HuH-7 (cell line): ENCODE measurements around the gene IER5L.

Source experiments
- DNase-seq: peaks from one replicate; pipeline ENCODE4 v3.0.0; 2011; ENCODE audit warnings: low spot score

IER5L gene

GRCh38 chr9:129177791-129178567, at the start of gene IER5L:
TSS of gene IER5L (minus strand) at chr9:129178261. CDS start at chr9:129178052, 209 bp downstream.
- DNase-seq, result peak; percentile 99

DNA sequence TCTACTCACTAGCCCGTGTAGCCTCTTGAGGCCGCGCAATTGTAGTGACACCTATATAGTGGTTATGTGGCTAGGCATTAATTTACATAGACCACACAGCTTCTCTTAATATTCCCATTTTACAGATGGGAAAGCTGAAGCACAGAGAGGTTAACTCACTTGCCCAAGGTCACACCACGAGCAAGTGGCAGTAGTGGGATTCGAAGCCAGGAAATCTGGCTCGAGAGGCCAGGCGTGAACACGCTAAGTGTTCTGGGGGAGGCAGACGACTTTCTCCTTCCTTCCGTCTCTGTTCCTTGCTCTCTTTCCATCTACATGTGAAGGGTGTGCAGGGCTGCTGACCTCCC, 49.8 kb upstream of the IER5L start:
- no peak for DNase-seq

DNA sequence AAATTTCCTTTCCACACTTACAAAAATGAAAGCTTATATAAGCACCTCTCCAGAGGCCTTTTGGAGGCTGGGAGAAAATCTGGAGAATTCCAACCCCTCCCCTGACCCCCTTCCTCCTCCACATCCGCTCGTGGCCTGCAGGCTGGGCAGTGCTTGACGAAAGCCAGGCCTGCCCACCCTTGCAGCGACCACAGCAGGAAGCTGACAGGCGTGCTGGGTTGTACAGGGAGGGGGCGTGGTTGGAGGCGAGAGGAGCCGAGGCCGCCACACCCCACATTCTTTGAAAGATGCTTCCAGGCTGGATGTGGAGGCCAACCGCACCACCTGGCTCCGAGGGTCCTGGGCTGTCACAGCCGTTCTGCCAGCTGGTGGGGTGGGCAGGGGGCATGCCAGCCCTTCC, 47.8 kb upstream of the IER5L start:
- DNase-seq, result no peak

GRCh38 chr9:129225490-129225778, 47.4 kb upstream of the IER5L start:
- DNase-seq, result no peak

GRCh38 chr9:129224618-129225489, 46.8 kb upstream of the IER5L start:
- DNase-seq, result no peak

DNA sequence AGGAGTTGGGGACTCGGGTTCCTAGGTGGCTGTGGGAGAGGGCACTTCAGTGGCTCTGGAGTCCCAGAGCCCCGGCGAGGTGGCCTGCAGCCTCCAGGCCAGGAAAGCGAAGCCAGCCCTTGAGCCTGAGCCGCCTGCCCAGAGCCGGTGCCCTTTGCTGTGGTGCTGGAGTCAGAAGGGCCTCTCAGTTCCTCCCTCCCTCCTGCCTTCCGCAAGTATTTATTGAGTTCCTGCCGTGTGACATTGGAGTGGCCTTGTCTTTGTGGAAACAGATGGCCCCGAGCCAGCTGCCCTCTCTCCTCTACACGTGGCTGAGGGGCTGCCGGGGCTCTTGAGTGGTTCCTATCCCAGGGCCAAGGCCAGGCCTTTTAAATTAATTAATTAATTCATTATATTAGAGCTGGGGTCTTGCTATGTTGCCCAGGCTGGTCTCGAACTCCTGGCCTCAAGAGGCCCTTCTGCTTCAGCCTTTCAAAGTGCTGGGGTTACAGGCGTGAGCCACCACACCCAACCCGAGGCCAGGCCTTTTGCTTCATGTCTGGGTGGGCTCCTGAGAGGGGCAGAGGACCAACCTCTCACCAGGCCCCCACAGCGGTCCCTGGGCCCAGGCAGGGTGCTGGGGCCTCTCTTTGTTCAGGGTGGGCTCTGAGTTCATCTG, 45.6 kb upstream of the IER5L start:
- no peak for DNase-seq

DNA sequence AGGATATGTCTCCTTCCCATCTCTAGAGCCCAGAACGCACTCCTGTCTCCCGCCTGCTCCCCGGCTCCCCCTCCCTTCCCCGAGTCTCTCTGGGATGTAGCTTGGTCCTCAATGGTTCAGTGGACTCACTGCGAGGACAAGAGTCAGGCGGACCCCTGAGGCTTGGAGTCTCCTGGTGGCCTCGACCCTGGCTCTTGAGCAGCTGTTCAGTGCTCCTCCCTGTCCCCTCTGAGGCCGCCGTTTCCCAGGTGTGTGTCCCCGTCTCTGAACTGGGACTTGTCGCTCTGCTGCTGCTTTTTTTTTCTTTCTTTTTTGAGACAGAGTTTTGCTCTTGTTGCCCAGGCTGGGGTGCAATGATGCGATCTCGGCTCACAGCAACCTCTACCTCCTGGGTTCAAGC, 44.8 kb upstream of the IER5L start:
- DNase-seq, result no peak

- DNase-seq, result no peak
Measured at GRCh38 chr9:129221979-129222635, 44.0 kb upstream of the IER5L start.

DNA sequence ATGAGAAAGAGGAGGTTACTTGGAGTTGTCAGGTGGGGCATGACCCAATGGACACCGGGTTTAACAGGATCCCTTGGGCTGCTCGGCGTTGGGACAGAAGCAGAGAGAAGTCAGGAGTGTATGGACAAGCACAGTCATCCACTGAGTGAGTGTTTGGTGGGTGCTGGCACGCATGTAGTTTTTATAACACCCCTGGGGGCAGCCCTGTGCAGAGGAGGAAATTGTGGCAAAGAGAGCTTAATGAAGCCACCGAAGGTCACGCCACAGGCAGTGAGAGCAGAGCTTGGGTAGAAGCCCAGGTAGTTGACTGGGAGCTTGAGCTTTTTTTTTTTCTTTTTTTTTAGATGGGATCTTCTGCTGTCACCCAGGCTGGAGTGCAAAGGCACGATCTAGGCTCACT, 43.2 kb upstream of the IER5L start:
- no peak for DNase-seq

DNA sequence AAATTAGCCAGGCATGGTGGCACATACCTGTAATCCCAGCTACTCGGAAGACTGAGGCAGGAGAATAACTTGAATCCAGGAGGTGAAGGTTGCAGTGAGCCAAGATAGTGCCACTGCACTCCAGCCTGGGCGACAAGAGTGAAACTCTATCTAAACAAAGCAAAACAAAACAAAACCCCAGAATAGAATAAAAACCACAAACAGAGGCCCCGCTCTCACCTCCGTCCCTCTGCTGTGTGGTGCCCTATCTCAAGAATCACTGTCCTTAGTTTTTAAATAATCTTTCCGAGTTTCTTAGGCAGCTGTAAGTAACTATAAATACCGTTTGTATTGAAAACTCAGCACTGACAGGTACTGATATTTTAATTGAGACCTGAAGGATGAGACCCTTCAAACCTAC, 42.7 kb upstream of the IER5L start:
- DNase-seq, result no peak

DNA sequence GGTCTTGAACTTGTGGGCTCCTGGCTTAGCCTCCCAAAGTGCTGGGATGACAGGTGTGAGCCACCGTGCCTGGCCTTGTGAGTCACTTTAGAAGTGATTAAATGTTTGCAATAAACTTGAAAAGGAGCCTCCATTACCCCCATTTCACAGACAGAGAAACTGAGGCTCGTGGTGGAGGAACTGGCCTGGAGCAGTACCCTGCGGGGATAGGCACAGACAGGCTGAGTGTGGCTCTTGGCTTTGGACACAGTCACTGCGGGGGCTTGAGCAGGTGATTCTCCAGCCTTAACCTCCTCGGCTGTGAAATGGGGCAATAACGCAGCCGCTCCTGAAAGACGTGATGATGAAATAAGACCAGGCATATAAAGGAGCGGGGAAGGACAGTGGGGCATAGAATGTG, 40.9 kb upstream of the IER5L start:
- DNase-seq, result no peak

DNA sequence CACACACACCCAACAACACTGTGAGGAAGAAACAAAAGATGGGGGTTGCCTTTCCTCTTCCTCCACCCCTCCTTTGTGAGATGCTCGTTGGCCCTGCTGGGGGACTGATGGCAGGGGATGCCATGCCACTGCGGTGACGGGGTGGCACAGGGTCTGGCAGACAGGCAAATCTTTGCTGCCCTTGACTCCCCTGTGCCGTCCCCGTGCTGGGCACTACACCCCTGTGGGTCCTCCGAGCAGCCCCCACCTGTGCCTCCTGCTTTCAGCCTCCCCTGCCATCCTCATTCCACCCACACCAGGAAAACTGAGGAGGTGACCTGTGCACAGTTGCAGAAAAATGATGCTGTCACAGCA, 40.2 kb upstream of the IER5L start:
- DNase-seq, result no peak

GRCh38 chr9:129213551-129213950, 35.5 kb upstream of the IER5L start:
- no peak for DNase-seq

DNA sequence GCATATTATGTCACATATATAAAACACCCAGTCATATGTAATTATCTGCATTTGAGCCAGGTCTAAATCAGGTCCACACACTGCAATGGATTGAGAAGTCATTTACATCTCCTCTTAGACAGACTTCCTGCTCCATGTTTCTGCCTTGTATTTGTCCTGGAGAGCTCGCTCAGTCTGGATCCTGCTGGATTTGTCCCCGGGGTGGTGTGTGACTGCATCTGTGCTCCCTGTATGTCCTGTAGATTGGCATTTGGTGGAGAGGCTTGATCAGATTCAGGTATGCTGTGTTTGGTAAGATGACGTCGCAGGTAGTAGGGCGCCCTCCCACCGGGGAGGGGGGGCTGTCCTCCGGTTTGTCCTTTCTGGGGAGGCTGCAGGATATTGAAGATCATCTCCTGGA, 33.6 kb upstream of the IER5L start:
- no peak for DNase-seq

GRCh38 chr9:129210125-129210524, 32.1 kb upstream of the IER5L start:
- no peak for DNase-seq

DNA sequence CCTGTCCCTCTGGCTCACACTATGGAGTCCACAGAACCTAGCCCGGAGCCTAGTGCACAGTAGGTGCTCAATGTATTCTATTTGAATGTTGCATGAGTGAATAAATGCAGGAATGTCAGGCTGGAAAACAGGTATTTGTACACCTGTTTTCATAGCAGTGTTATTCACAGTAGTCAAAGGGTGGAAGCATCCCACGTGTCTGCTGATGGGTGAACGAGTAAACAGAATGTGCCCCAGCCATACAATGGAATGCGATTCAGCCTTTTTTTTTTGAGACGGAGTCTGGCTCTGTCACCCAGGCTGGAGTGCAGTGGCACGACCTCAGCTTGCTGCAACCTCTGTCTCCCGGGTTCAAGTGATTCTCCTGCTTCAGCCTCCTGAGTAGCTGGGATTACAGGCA, 31.5 kb upstream of the IER5L start:
- no peak for DNase-seq

- DNase-seq, result no peak
Measured at GRCh38 chr9:129209109-129209508, 31.0 kb upstream of the IER5L start.

DNA sequence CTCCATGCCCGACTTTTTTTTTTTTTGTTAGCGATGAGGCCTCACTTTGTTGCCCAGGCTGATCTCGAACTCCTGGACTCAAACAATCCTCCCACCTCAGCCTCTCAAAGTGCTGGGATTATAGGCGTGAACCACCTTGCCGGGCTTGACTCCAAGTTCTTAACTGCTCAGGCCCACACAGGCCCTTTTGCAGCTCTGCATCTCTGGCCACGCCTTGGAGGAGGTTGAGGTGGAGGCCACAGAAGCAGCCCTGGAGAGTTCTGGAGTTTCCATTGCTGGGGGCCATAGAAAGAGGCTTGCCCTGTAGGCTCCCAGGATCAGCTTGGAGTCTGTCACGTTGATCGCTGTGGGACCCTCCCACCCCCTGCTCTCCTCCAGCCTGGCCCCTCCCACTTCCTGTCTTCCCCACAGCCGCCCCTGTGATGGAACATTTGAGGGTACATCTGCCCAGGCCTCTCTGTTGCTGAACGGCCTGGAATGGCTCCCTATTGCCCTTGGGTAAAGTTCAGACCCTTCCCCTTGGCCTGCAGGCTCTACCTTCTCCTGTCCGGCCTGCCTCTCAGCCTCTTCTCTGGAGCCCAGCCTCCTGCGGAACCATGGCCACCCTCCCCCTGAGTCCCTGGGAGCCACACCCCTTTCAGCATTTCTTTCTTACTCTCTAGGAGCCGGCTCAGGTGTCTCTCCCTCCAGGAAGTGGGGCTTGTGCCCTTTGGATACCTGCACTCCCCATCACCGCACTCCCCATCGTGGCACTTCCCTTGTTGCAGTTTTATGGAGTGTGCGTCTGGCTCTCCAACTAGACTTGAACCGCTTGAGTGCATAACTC, 30.4 kb upstream of the IER5L start:
- DNase-seq, result no peak

DNA sequence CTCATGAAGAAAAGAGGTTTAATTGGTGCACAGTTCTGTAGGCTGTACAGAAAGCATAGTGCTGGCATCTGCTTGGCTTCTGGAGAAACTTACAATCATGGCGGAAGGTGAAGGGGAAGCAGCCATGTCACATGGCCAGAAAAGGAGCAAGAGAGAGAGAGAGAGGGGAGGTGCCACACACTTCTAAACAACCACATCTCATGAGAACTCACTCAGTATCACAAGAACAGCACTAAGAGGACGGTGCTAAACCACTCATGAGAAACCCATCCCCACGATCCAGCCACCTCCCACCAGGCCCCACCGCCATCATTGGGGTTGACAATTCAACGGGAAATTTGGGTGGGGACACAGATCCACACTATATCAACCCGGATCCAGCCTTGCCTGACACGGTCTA, 28.8 kb upstream of the IER5L start:
- no peak for DNase-seq

DNA sequence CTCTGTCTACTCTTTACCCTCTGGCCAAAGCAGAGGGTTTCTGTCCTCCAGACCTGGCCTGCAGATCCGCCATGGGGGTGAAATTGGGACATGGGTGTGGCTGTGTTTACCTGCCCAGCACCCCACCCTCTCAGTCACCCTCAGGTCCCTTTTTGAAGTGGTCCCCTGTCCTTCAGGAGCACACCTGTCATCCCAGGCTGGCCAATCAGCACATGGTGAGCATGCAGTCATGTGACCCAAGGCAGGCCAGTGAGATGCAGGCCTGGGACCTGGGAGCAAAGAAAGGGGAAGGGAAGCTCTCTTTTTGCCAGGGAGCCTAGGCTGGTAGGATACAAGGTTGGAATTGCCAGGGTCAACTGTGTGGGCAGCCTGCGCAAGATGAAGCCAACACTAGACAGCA, 28.3 kb upstream of the IER5L start:
- DNase-seq, result no peak

DNA sequence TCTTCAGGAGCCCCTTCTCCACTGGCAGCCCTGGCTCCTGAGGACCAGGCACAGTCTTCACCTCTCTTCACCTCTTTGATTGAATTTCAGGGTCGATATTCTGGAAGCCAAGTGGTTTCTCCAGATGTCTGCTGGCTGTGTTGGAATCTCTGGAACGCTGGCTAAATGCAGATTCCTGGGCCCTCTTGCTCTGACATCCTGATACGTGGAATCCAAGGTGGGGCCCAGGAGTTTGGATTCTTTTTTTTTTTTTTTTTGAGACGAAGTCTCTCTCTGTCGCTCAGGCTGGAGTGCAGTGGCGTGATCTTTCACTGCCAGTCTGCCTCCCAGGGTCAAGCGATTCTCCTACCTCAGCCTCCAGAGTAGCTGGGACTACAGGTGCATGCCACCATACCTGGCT, 26.8 kb upstream of the IER5L start:
- no peak for DNase-seq

GRCh38 chr9:129203556-129203909, 25.5 kb upstream of the IER5L start:
- no peak for DNase-seq
